Superior temporal gyrus (tissue), 1 donor: ENCODE measurements around the gene BAIAP2L1.
A peak's percentile ranks its signal among the peaks of the same experiment; 100 is the strongest.

Source experiments
- DNase-seq: peaks from one replicate; pipeline ENCODE4 v3.0.0-alpha.2; 2016; ENCODE audit errors: extremely low spot score

Gene BAIAP2L1

GRCh38 chr7:98358706-98359105 lies 42.2 kb downstream of the BAIAP2L1 start:
- no peak for DNase-seq

GRCh38 chr7:98357751-98358161 lies 43.1 kb downstream of the BAIAP2L1 start:
- DNase-seq, result no peak

GRCh38 chr7:98355250-98355538 lies 45.7 kb downstream of the BAIAP2L1 start:
- no peak for DNase-seq

- DNase-seq, result no peak
These were observed 46.2 kb downstream of the BAIAP2L1 start for GRCh38 chr7:98354511-98355249.

- DNase-seq, result no peak
These were observed 46.8 kb downstream of the BAIAP2L1 start for GRCh38 chr7:98354052-98354451.

GRCh38 chr7:98352621-98353020 lies 48.3 kb downstream of the BAIAP2L1 start:
- DNase-seq, result no peak

- no peak for DNase-seq
These were observed 49.8 kb downstream of the BAIAP2L1 start for GRCh38 chr7:98351136-98351535.

GRCh38 chr7:98348726-98349474 lies 52.0 kb downstream of the BAIAP2L1 start:
- no peak for DNase-seq

GRCh38 chr7:98346515-98347069 lies 54.3 kb downstream of the BAIAP2L1 start:
- DNase-seq, result no peak

GRCh38 chr7:98341106-98341505 lies 59.8 kb downstream of the BAIAP2L1 start:
- no peak for DNase-seq

- DNase-seq, result no peak
These were observed 61.8 kb downstream of the BAIAP2L1 start for GRCh38 chr7:98339043-98339442.

- no peak for DNase-seq
These were observed 62.4 kb downstream of the BAIAP2L1 start for GRCh38 chr7:98338441-98338840.

- DNase-seq, result no peak
These were observed 65.4 kb downstream of the BAIAP2L1 start for GRCh38 chr7:98335411-98335977.

GRCh38 chr7:98334081-98334480 lies 66.8 kb downstream of the BAIAP2L1 start:
- DNase-seq, result no peak

- DNase-seq, result no peak
These were observed 69.9 kb downstream of the BAIAP2L1 start for GRCh38 chr7:98330926-98331529.

- no peak for DNase-seq
These were observed 71.0 kb downstream of the BAIAP2L1 start for GRCh38 chr7:98329791-98330373.

GRCh38 chr7:98329100-98329790 lies 71.6 kb downstream of the BAIAP2L1 start:
- no peak for DNase-seq

- DNase-seq, result no peak
These were observed 76.1 kb downstream of the BAIAP2L1 start for GRCh38 chr7:98324782-98325181.

- DNase-seq, result peak; percentile 10
These were observed 77.1 kb downstream of the BAIAP2L1 start for GRCh38 chr7:98323597-98324322.
